Skeletal muscle tissue (tissue), 4 donors: ENCODE data around the gene TOM1L2. TPM values are rescaled to one million over a fixed set of nuclear protein-coding genes. Genes with fewer than 3 reads are reported as not detected.

Experiments
- H3K27ac ChIP-seq: one replicate; pipeline ENCODE4 v1.7.0; 2013; ENCODE audit warnings: mild to moderate bottlenecking, low read depth, low read length, inconsistent platforms
- H3K27me3 ChIP-seq, 3 donors: one replicate each; pipeline ENCODE4 v1.7.0; 2013; ENCODE audit warnings: low read length in 3 of 3; ENCODE audit not compliant: control insufficient read depth in 3 of 3, insufficient read depth in 3 of 3
- H3K36me3 ChIP-seq, 3 donors: one replicate each; pipeline ENCODE4 v1.7.0; 2013; ENCODE audit warnings: low read length in 3 of 3; ENCODE audit not compliant: control insufficient read depth in 3 of 3, insufficient read depth in 3 of 3
- H3K4me1 ChIP-seq, 3 donors: one replicate each; pipeline ENCODE4 v1.7.0; 2013; ENCODE audit warnings: low read length in 3 of 3, mild to moderate bottlenecking in 3 of 3; ENCODE audit not compliant: control insufficient read depth in 3 of 3, insufficient read depth in 3 of 3
- H3K4me3 ChIP-seq, 3 donors: one replicate each; pipeline ENCODE4 v1.7.0; 2013; ENCODE audit warnings: low read length in 3 of 3
- H3K9ac ChIP-seq, 3 donors: one replicate each; pipeline ENCODE4 v1.7.0; 2013; ENCODE audit warnings: low read length in 3 of 3, mild to moderate bottlenecking in 3 of 3, moderate library complexity in 2 of 3, low read depth in 1 of 3
- H3K9me3 ChIP-seq, 3 donors: one replicate each; pipeline ENCODE4 v1.7.0; 2013; ENCODE audit warnings: low read length in 3 of 3; ENCODE audit not compliant: control insufficient read depth in 3 of 3
- total RNA-seq: library from RNA; depleted of rRNA; stranded (reverse); fragments of >200 nt; gene quantifications from one replicate; pipeline ENCODE4 v1.2.3, GENCODE V29; 2014
- donor health status: Osteomylitis.

TOM1L2 gene
- total RNA-seq, 1 donor from 2014 or later: 14.1 TPM

GRCh38 chr17:17987187-17987896, 15.1 kb upstream of the TOM1L2 start:
- H3K4me1 ChIP-seq: peaks cover 11 to 22% (median 18%) of the 10 kb centered on the region in 3 donors
- H3K27ac ChIP-seq: no peak overlapping the region
- H3K9ac ChIP-seq: no peak overlapping the region
- no peaks in the 10 kb centered on the region for H3K9me3 ChIP-seq
- no peaks in the 10 kb centered on the region for H3K27me3 ChIP-seq
- no peak overlapping the region for H3K4me3 ChIP-seq
- H3K36me3 ChIP-seq: peaks cover 0 to 2% (median 0%) of the 10 kb centered on the region in 3 donors

- no peak overlapping the region for H3K27ac ChIP-seq
- peaks cover 0 to 2% (median 0%) of the 10 kb centered on the region in 3 donors for H3K36me3 ChIP-seq
- H3K27me3 ChIP-seq: no peaks in the 10 kb centered on the region
These were observed 13.4 kb upstream of the TOM1L2 start for GRCh38 chr17:17985555-17985954.

GRCh38 chr17:17985153-17985552, 13.0 kb upstream of the TOM1L2 start:
- Histone ChIP-seq H3K4me3 (no peak overlapping the region), H3K36me3 (peaks cover 0 to 2% (median 0%) of the 10 kb centered on the region in 3 donors), H3K27me3 (no peaks in the 10 kb centered on the region), H3K9ac (no peak overlapping the region), H3K27ac (no peak overlapping the region), H3K4me1 (peaks cover 8 to 17% (median 16%) of the 10 kb centered on the region in 3 donors), H3K9me3 (no peaks in the 10 kb centered on the region)

More at GRCh38 chr17:17985555-17985954, 13.4 kb upstream of the TOM1L2 start:
- Histone ChIP-seq H3K4me3 (no peak overlapping the region), H3K9me3 (no peaks in the 10 kb centered on the region), H3K4me1 (peaks cover 11 to 21% (median 18%) of the 10 kb centered on the region in 3 donors), H3K9ac (no peak overlapping the region)

- Histone ChIP-seq H3K9ac (no peak overlapping the region), H3K27ac (no peak overlapping the region), H3K4me3 (no peak overlapping the region), H3K36me3 (peaks cover 0 to 1% (median 0%) of the 10 kb centered on the region in 3 donors), H3K9me3 (no peaks in the 10 kb centered on the region), H3K4me1 (peaks cover 5 to 8% (median 8%) of the 10 kb centered on the region in 3 donors), H3K27me3 (no peaks in the 10 kb centered on the region)
These were observed 11.6 kb upstream of the TOM1L2 start for GRCh38 chr17:17983776-17984175.

- H3K4me3 ChIP-seq: no peak overlapping the region
- H3K4me1 ChIP-seq: peaks cover 1 to 4% (median 4%) of the 10 kb centered on the region in 3 donors
- H3K9me3 ChIP-seq: no peaks in the 10 kb centered on the region
- no peaks in the 10 kb centered on the region for H3K27me3 ChIP-seq
- H3K36me3 ChIP-seq: peaks cover 0 to 1% (median 0%) of the 10 kb centered on the region in 3 donors
- H3K27ac ChIP-seq: no peak overlapping the region
- no peak overlapping the region for H3K9ac ChIP-seq
These were observed 11.2 kb upstream of the TOM1L2 start for GRCh38 chr17:17983376-17983775.

GRCh38 chr17:17982801-17983200, 10.6 kb upstream of the TOM1L2 start:
- Histone ChIP-seq H3K27ac (no peak overlapping the region), H3K4me1 (no peaks in the 10 kb centered on the region), H3K36me3 (peaks cover 0 to 1% (median 0%) of the 10 kb centered on the region in 3 donors), H3K27me3 (no peaks in the 10 kb centered on the region), H3K4me3 (no peak overlapping the region), H3K9ac (no peak overlapping the region), H3K9me3 (no peaks in the 10 kb centered on the region)

- no peaks in the 10 kb centered on the region for H3K27me3 ChIP-seq
- no peak overlapping the region for H3K27ac ChIP-seq
- H3K36me3 ChIP-seq: peaks cover 0 to 1% (median 0%) of the 10 kb centered on the region in 3 donors
- H3K4me3 ChIP-seq: no peak overlapping the region
- no peaks in the 10 kb centered on the region for H3K4me1 ChIP-seq
- H3K9me3 ChIP-seq: no peaks in the 10 kb centered on the region
- no peak overlapping the region for H3K9ac ChIP-seq
These were observed 9.1 kb upstream of the TOM1L2 start for GRCh38 chr17:17981330-17981729.

- Histone ChIP-seq H3K36me3 (peaks cover 0 to 1% (median 0%) of the 10 kb centered on the region in 3 donors), H3K4me3 (no peak overlapping the region), H3K9ac (no peak overlapping the region), H3K9me3 (no peaks in the 10 kb centered on the region), H3K27ac (no peak overlapping the region), H3K4me1 (no peaks in the 10 kb centered on the region), H3K27me3 (no peaks in the 10 kb centered on the region)
These were observed 7.6 kb upstream of the TOM1L2 start for GRCh38 chr17:17979778-17980177.

- H3K27ac ChIP-seq: no peak overlapping the region
- no peak overlapping the region for H3K9ac ChIP-seq
- H3K9me3 ChIP-seq: no peaks in the 10 kb centered on the region
- H3K4me3 ChIP-seq: no peak overlapping the region
- peaks cover 0 to 1% (median 0%) of the 10 kb centered on the region in 3 donors for H3K36me3 ChIP-seq
- H3K4me1 ChIP-seq: no peaks in the 10 kb centered on the region
- H3K27me3 ChIP-seq: no peaks in the 10 kb centered on the region
These were observed 6.6 kb upstream of the TOM1L2 start for GRCh38 chr17:17978481-17979424.
